CD14-positive monocyte (primary cell): ENCODE measurements around the gene ESPN. TPM values are rescaled to one million over a fixed set of nuclear protein-coding genes. Genes with fewer than 3 reads are reported as not detected.

Source experiments
- DNase-seq, 3 donors: peaks; one replicate each; pipeline ENCODE4 v3.0.0-alpha.2; 2011 to 2022
- H2AFZ ChIP-seq: 2 replicates; pipeline ENCODE4 v1.6.0; 2012; ENCODE audit warnings: mild to moderate bottlenecking, low read depth, low read length, inconsistent platforms; ENCODE audit not compliant: insufficient read depth, poor library complexity, severe bottlenecking
- H3K27ac ChIP-seq, 2 donors: 1 replicate in 1 of 2; 2 replicates in 1 of 2; pipeline ENCODE4 v1.5.1; 2012 to 2013; ENCODE audit warnings: low read length in 2 of 2, control low read depth in 1 of 2, inconsistent platforms in 1 of 2, low read depth in 1 of 2, mild to moderate bottlenecking in 1 of 2
- H3K27me3 ChIP-seq, 2 donors: one replicate each; pipeline versions ENCODE4 v1.6.0 to v1.6.1; 2011 to 2013; ENCODE audit warnings: low read length in 2 of 2; ENCODE audit not compliant: control insufficient read depth in 2 of 2, insufficient read depth in 2 of 2
- H3K36me3 ChIP-seq, 2 donors: replicated peaks in 1 of 2; 1 replicate in 1 of 2; 2 replicates in 1 of 2; pipeline versions ENCODE4 v1.5.1 to v1.6.1; 2012 to 2013; ENCODE audit warnings: low read length in 2 of 2, control low read depth in 1 of 2, inconsistent platforms in 1 of 2, mild to moderate bottlenecking in 1 of 2; ENCODE audit not compliant: insufficient read depth in 2 of 2, control insufficient read depth in 1 of 2
- H3K4me1 ChIP-seq, 2 donors: 1 replicate in 1 of 2; 2 replicates in 1 of 2; pipeline versions ENCODE4 v1.5.1 to v1.6.1; 2012 to 2013; ENCODE audit warnings: low read length in 2 of 2, control low read depth in 1 of 2, inconsistent platforms in 1 of 2, mild to moderate bottlenecking in 1 of 2, moderate library complexity in 1 of 2; ENCODE audit not compliant: insufficient read depth in 2 of 2, control insufficient read depth in 1 of 2
- H3K4me2 ChIP-seq: replicated peaks from 2 replicates; pipeline ENCODE3; 2012; ENCODE audit warnings: low read length, moderate library complexity, mild to moderate bottlenecking; ENCODE audit not compliant: poor library complexity, severe bottlenecking; ENCODE audit errors: extremely low read depth
- H3K4me3 ChIP-seq, 3 experiments: fragments of 200-600 bp in 1 of 3; sonication (generic) in 1 of 3; replicated peaks in 1 of 3; 1 replicate in 2 of 3; 2 replicates in 1 of 3; pipeline ENCODE4 v1.5.1; 2011 to 2013; ENCODE audit warnings: low read length in 3 of 3, mild to moderate bottlenecking in 3 of 3, control low read depth in 2 of 3, low read depth in 2 of 3, inconsistent platforms in 1 of 3, moderate library complexity in 1 of 3
- H3K79me2 ChIP-seq: 2 replicates; pipeline ENCODE4 v1.6.0; 2012; ENCODE audit warnings: mild to moderate bottlenecking, control low read depth, inconsistent platforms, low read length, moderate library complexity; ENCODE audit not compliant: insufficient read depth
- H3K9ac ChIP-seq: 2 replicates; pipeline ENCODE4 v1.6.0; 2017; ENCODE audit warnings: low read length, mild to moderate bottlenecking; ENCODE audit not compliant: insufficient read depth, poor library complexity, severe bottlenecking
- H3K9me3 ChIP-seq, 2 donors: replicated peaks in 1 of 2; 1 replicate in 1 of 2; 2 replicates in 1 of 2; pipeline versions ENCODE4 v1.5.1 to v1.6.1; 2012 to 2013; ENCODE audit warnings: low read length in 2 of 2, control low read depth in 1 of 2; ENCODE audit not compliant: control insufficient read depth in 1 of 2, insufficient read depth in 1 of 2
- H4K20me1 ChIP-seq: 2 replicates; pipeline ENCODE4 v1.6.0; 2012; ENCODE audit warnings: mild to moderate bottlenecking, low read length, control low read depth, moderate library complexity; ENCODE audit not compliant: insufficient read depth
- H3K27ac Mint-ChIP-seq, 7 donors: one replicate each; pipeline ENCODE4 v1.8.0; 2020; ENCODE audit warnings: mild to moderate bottlenecking in 7 of 7, mixed read lengths in 7 of 7, moderate library complexity in 6 of 7, inconsistent platforms in 2 of 7
- H3K27me3 Mint-ChIP-seq, 3 donors: one replicate each; pipeline ENCODE4 v1.8.0; 2021 to 2022; ENCODE audit warnings: low read depth in 3 of 3, mild to moderate bottlenecking in 3 of 3, mixed read lengths in 3 of 3, moderate library complexity in 3 of 3, inconsistent platforms in 1 of 3
- H3K36me3 Mint-ChIP-seq, 2 donors: one replicate each; pipeline ENCODE4 v1.8.0; 2020; ENCODE audit warnings: mixed read lengths in 2 of 2, inconsistent platforms in 1 of 2, mild to moderate bottlenecking in 1 of 2
- H3K4me1 Mint-ChIP-seq: one replicate; pipeline ENCODE4 v1.8.0; 2020; ENCODE audit warnings: mild to moderate bottlenecking, mixed read lengths
- H3K4me3 Mint-ChIP-seq, 2 donors: one replicate each; pipeline ENCODE4 v1.8.0; 2020; ENCODE audit warnings: mild to moderate bottlenecking in 2 of 2, mixed read lengths in 2 of 2, moderate library complexity in 1 of 2
- H3K9me3 Mint-ChIP-seq, 7 donors: one replicate each; pipeline ENCODE4 v1.8.0; 2020 to 2022; ENCODE audit warnings: mixed read lengths in 7 of 7, mild to moderate bottlenecking in 6 of 7, moderate library complexity in 6 of 7, inconsistent platforms in 2 of 7
- WGBS: methylation state at CpG from one replicate; pipeline ENCODE4 v1.1.5; 2013; ENCODE audit warnings: missing lambda C conversion rate; ENCODE audit not compliant: insufficient coverage; 5-methylcytosine and 5-hydroxymethylcytosine counted together
- intact Hi-C, 2 donors: fragments of 100-400 bp; cut with micrococcal nuclease; formaldehyde crosslinking; loops; one replicate each; pipeline versions ENCODE4 v1.15.0 to v1.15.1; 2023
- polyA plus RNA-seq, 3 donors: library from polyadenylated mRNA; depleted of rRNA in 1 of 3; unstranded in 2 of 3; stranded (reverse) in 1 of 3; fragments of 300-500 nt in 2 of 3; fragments of >200 nt in 1 of 3; fragmentation: Illumina TruSeq in 2 of 3; gene quantifications; 1 replicate in 2 of 3; 2 replicates in 1 of 3; pipeline ENCODE4 v1.2.3, GENCODE V29; 2012 to 2021
- TF ChIP-seq, protein P1 (sequence below): fragments of 200-600 bp; IDR thresholded peaks from one replicate; pipeline ENCODE4 v1.8.0; 2022; ENCODE audit warnings: antibody characterized with exemption, mild to moderate bottlenecking

Gene ESPN
- polyA plus RNA-seq, 3 donors = not detected

DNA sequence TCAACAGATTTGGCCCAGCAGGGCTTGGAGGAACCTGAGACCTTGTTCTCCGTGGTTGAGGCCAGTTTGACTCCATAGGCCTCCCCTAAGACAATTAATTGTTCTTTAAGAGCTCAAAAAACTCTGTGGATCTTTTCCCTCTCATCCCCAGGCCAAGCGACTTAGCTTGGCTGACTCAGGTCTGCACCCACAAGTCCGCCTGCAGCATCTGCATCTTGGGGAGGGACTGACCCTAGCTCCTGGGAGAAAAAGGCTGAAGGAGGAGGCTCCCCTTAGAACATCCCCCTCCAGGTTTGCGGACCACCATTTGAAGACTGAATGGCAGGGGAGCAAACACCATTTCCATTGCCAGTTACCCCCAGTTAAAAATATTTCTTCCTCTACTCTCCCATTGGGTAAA, 3.3 kb upstream of the ESPN start:
- WGBS = 60% methylated on average over 1 of the region's 4 CpGs
- Mint-ChIP-seq H3K27me3 (peaks cover 71 to 94% (median 78%) of the 10 kb centered on the region in 3 donors), H3K4me3 (peak overlapping the region in 1 of 2 donors; percentile 73), H3K27ac (no peak overlapping the region), H3K9me3 (peaks cover 0 to 12% (median 5%) of the 10 kb centered on the region in 7 donors), H3K4me1 (peaks cover 6% of the 10 kb centered on the region), H3K36me3 (no peaks in the 10 kb centered on the region)
- H3K9me3 ChIP-seq = peaks cover 0 to 12% of the 10 kb centered on the region in 2 donors
- no peak overlapping the region for H3K27ac ChIP-seq
- no peak overlapping the region for H3K4me2 ChIP-seq
- peaks cover 0 to 6% of the 10 kb centered on the region in 2 donors for H3K4me1 ChIP-seq
- H2AFZ ChIP-seq = no peak overlapping the region
- DNase-seq = no peak
- peaks cover 36 to 81% of the 10 kb centered on the region in 2 donors for H3K27me3 ChIP-seq
- H3K4me3 ChIP-seq = no peak overlapping the region
- TF ChIP-seq, protein P1, sequence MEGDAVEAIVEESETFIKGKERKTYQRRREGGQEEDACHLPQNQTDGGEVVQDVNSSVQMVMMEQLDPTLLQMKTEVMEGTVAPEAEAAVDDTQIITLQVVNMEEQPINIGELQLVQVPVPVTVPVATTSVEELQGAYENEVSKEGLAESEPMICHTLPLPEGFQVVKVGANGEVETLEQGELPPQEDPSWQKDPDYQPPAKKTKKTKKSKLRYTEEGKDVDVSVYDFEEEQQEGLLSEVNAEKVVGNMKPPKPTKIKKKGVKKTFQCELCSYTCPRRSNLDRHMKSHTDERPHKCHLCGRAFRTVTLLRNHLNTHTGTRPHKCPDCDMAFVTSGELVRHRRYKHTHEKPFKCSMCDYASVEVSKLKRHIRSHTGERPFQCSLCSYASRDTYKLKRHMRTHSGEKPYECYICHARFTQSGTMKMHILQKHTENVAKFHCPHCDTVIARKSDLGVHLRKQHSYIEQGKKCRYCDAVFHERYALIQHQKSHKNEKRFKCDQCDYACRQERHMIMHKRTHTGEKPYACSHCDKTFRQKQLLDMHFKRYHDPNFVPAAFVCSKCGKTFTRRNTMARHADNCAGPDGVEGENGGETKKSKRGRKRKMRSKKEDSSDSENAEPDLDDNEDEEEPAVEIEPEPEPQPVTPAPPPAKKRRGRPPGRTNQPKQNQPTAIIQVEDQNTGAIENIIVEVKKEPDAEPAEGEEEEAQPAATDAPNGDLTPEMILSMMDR = no peak
- H3K9ac ChIP-seq = no peak overlapping the region
- H3K79me2 ChIP-seq = no peaks in the 10 kb centered on the region
- intact Hi-C loops = no loop called here
- no peaks in the 10 kb centered on the region for H4K20me1 ChIP-seq
- H3K36me3 ChIP-seq = no peaks in the 10 kb centered on the region

DNA sequence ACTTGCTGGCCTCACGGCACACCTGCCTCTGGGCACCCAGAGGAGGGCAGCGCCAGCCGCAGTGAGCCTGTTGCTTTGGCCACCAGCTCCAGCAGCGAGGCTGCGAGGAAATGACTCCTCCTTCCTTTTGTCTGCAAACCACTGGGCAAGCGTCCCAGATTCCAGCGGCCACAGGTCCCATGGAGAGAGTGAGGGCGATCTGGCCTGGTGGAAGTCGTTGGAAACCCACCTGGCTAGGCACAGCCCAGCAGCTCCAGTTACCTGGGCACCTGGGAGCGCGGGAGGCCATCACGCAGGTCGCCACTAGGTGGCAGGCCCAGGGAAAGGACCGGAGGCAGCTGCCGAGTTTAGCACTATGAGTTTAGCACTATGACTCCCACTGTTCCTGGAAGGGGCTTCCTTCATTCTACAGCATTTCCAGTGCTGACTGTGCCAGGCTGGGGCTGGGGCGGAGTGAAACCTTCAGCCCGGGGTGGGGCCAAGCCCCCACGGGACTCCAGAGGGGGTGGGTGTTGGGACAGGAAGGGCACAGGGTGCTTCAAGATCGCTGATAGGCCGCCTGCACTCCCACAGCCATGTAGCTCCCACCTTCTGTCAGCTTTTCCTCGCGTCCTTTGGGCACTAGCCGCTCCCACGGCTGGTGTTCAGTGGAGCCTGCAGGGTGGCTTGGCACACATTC, 1.1 kb upstream of the ESPN start:
- intact Hi-C loops = no loop called here
- Histone ChIP-seq H3K4me3 (no peak overlapping the region), H3K79me2 (no peaks in the 10 kb centered on the region), H3K4me1 (peaks cover 0 to 6% of the 10 kb centered on the region in 2 donors), H3K36me3 (no peaks in the 10 kb centered on the region), H3K27me3 (peaks cover 30 to 68% of the 10 kb centered on the region in 2 donors), H3K9ac (no peak overlapping the region), H3K27ac (no peak overlapping the region), H2AFZ (no peak overlapping the region), H3K9me3 (peaks cover 0 to 12% of the 10 kb centered on the region in 2 donors), H4K20me1 (no peaks in the 10 kb centered on the region), H3K4me2 (no peak overlapping the region)
- peak overlapping the region in 1 of 2 donors; percentile 87 for H3K4me3 Mint-ChIP-seq
- DNase-seq = no peak
- H3K9me3 Mint-ChIP-seq = peaks cover 0 to 12% (median 5%) of the 10 kb centered on the region in 7 donors
- WGBS = 10% methylated on average over 17 of the region's 24 CpGs
- H3K27me3 Mint-ChIP-seq = peaks cover 69 to 86% (median 73%) of the 10 kb centered on the region in 3 donors
- TF ChIP-seq, protein P1 = peak; percentile 64
- no peak overlapping the region for H3K27ac Mint-ChIP-seq
- H3K4me1 Mint-ChIP-seq = peaks cover 6% of the 10 kb centered on the region
- no peaks in the 10 kb centered on the region for H3K36me3 Mint-ChIP-seq
